ENCODE results near the gene ACOXL. TPM values are rescaled to one million over a fixed set of nuclear protein-coding genes. Genes with fewer than 3 reads are reported as not detected.

ACOXL gene
- total and polyA plus RNA-seq, 8 donors: 4.7 to 30.3 (median 8.3) TPM

DNA sequence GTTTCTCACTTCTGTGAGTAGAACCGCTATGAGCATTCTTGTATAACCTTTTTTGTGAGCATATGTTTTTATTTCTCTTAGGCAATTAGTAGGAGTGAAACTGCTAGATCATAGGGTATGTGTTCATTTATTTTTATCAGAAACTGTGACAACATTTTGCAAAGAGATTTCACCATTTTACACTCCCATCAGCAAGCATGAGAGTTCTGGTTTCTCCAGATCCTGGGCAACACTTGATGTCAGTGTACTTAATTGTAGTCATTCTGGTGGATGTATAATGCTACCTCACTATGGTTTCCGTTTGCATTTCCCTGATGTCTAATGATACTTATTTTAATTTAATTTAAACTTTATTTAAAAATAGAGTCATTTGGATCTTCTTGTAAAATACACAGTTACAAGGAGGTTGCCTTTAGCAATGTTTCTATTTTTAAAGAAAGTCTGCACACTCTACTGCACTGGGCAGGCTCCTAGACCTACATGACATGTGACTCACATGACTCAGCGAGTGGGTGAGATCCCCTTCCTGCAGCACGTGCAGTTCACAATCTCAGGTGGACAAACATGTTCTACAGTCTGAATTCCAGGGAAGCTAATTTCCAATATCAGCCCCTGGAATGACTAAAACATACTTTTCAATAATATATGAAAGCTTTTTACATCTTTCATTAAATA is 261.3 kb downstream of the ACOXL start:
- TF ChIP-seq CTCF (IDR thresholded peaks at IDR 0.05): no peak
- Histone ChIP-seq H3K4me1 (peaks cover 3 to 31% of the 10 kb centered on the region in 2 donors), H3K27me3 (no peaks in the 10 kb centered on the region), H3K27ac (peak overlapping the region; percentile 59 to 63), H3K4me3 (no peak overlapping the region), H3K36me3 (no peaks in the 10 kb centered on the region), H3K9me3 (no peaks in the 10 kb centered on the region)
- peak in 2 of 4 donors; percentile 72 to 73 for DNase-seq
- intact Hi-C loops (cut with DNase I): no loop called here
- peak; percentile 88 for ATAC-seq

- Histone ChIP-seq H3K36me3 (no peaks in the 10 kb centered on the region), H3K27ac (peak overlapping the region; percentile 59 to 63), H3K27me3 (no peaks in the 10 kb centered on the region), H3K4me1 (peaks cover 3 to 31% of the 10 kb centered on the region in 2 donors), H3K9me3 (no peaks in the 10 kb centered on the region), H3K4me3 (no peak overlapping the region)
- TF ChIP-seq CTCF (IDR thresholded peaks at IDR 0.05): no peak
- intact Hi-C loops (cut with DNase I): no loop called here
- peak; percentile 80 for ATAC-seq
- DNase-seq: peak in 2 of 4 donors; percentile 68 to 84
These were observed 262.0 kb downstream of the ACOXL start for GRCh38 chr2:110994250-110994961.

DNA sequence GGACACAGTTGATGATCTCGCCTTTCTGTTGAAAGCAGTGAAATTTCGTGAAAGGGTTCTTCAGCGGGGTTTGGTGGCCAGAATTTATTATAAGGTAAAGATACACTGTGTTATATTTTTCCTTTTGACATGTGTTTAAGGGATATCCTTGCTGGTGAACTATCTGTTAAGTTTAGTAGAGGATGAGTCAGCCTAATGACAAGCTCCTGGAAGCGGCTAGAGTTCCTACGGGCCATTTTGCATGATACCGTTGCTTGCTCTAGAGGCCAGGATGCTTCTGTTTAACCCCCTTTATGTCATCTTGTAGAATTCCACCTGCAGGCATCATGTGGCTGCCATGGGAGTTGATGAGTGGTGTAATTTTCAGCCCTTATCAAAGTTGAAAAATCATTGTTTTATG is 263.5 kb downstream of the ACOXL start:
- Histone ChIP-seq H3K4me3 (no peak overlapping the region), H3K36me3 (no peaks in the 10 kb centered on the region), H3K27ac (no peak overlapping the region), H3K9me3 (no peaks in the 10 kb centered on the region), H3K27me3 (no peaks in the 10 kb centered on the region), H3K4me1 (peaks cover 3 to 31% of the 10 kb centered on the region in 2 donors)
- TF ChIP-seq CTCF (IDR thresholded peaks at IDR 0.05): no peak
- DNase-seq (no peak), ATAC-seq (no peak)
- intact Hi-C loops (cut with DNase I): no loop called here

DNA sequence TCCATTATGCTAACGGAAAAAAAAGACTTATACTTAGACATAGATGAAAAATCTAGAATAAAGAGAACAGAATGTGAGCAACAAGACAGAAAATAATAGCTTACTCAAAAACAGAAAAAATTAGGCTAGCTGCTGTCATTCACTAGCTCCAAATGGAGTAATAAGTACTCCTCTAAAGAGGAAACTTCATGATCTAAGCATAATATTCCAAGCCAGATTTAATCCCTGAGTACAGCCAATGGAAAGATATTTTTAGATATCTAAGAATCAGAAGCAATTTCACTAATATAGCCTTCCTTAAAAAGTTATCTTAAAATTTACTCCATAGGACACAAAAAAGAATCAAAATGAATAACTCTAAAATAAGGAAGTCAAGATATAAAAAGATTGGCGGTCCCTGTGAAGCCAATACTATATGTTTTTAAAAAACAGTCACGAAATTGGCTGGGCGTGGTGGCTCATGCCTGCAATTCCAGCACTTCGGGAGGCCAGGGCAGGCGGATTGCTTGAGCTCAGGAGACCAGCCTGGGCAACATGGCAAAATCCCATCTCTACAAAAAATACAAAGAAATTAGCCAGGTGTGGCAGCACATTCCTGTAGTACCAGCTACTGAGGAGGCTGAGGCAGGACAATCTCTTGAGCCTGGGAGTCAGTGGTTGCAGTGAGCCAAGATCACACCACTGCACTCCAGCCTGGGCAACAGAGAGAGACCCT is 265.1 kb downstream of the ACOXL start:
- ATAC-seq (no peak), DNase-seq (no peak)
- no peaks in the 10 kb centered on the region for H3K27me3 ChIP-seq
- no peak overlapping the region for H3K4me3 ChIP-seq
- H3K4me1 ChIP-seq: peaks cover 3 to 25% of the 10 kb centered on the region in 2 donors
- no peak overlapping the region for H3K27ac ChIP-seq
- intact Hi-C loops (cut with DNase I): no loop called here
- no peaks in the 10 kb centered on the region for H3K36me3 ChIP-seq
- no peak for TF ChIP-seq CTCF (IDR thresholded peaks at IDR 0.05)
- no peaks in the 10 kb centered on the region for H3K9me3 ChIP-seq

GRCh38 chr2:110998311-110998710 is 265.9 kb downstream of the ACOXL start:
- Histone ChIP-seq H3K4me3 (no peak overlapping the region), H3K27me3 (no peaks in the 10 kb centered on the region), H3K27ac (no peak overlapping the region), H3K9me3 (no peaks in the 10 kb centered on the region), H3K36me3 (no peaks in the 10 kb centered on the region), H3K4me1 (peaks cover 3 to 17% of the 10 kb centered on the region in 2 donors)
- peak; percentile 38 for ATAC-seq
- TF ChIP-seq CTCF (IDR thresholded peaks at IDR 0.05): no peak
- intact Hi-C loops (cut with DNase I): no loop called here
- peak in 1 of 4 donors; percentile 44 for DNase-seq

Measured in left lung (tissue), 10 donors.